HepG2 (cell line): Measurements from ENCODE around the gene TEX22. TPM values are rescaled to one million over a fixed set of nuclear protein-coding genes. Genes with fewer than 3 reads are reported as not detected.
A peak's percentile ranks its signal among the peaks of the same experiment; 100 is the strongest.

Experiments used
- CREB3 ChIP-seq: sonication (generic); formaldehyde crosslinking; IDR thresholded peaks from 2 replicates; pipeline ENCODE4 v1.5.0; 2020; ENCODE audit warnings: missing genetic modification reagents
- FLYWCH1 ChIP-seq: sonication (generic); formaldehyde crosslinking; IDR thresholded peaks from 2 replicates; pipeline ENCODE4 v1.8.1; 2023; ENCODE audit warnings: mild to moderate bottlenecking, missing genetic modification reagents
- HNRNPLL ChIP-seq: fragments of 200-400 bp; formaldehyde crosslinking; IDR thresholded peaks from 2 replicates; pipeline ENCODE4 v1.6.1; 2017; ENCODE audit warnings: mild to moderate bottlenecking, low read depth, low read length; ENCODE audit not compliant: poor library complexity, severe bottlenecking
- MBD4 ChIP-seq: IDR thresholded peaks from 2 replicates; pipeline ENCODE4 v1.6.1; 2012; ENCODE audit warnings: low read length, inconsistent platforms, borderline replicate concordance
- MED8 ChIP-seq: sonication (generic); formaldehyde crosslinking; IDR thresholded peaks from 2 replicates; pipeline ENCODE4 v1.8.1; 2023; ENCODE audit warnings: mild to moderate bottlenecking, missing genetic modification reagents; ENCODE audit not compliant: insufficient replicate concordance
- MXD1 ChIP-seq: sonication (generic); formaldehyde crosslinking; IDR thresholded peaks from 2 replicates; pipeline ENCODE4 v1.4.0; 2020; ENCODE audit warnings: mild to moderate bottlenecking, missing genetic modification reagents
- SP5 ChIP-seq: IDR thresholded peaks from 2 replicates; pipeline ENCODE4 v1.6.1; 2016; ENCODE audit warnings: low read depth, borderline replicate concordance
- TBX2 ChIP-seq: sonication (generic); formaldehyde crosslinking; IDR thresholded peaks from 2 replicates; pipeline ENCODE4 v1.5.0; 2020; ENCODE audit warnings: missing genetic modification reagents, mild to moderate bottlenecking, borderline replicate concordance
- THAP7 ChIP-seq: sonication (generic); formaldehyde crosslinking; IDR thresholded peaks from 2 replicates; pipeline ENCODE4 v1.8.1; 2023; ENCODE audit warnings: mild to moderate bottlenecking, missing genetic modification reagents
- ZFP82 ChIP-seq: sonication (generic); formaldehyde crosslinking; IDR thresholded peaks from 2 replicates; pipeline ENCODE4 v1.5.1; 2020; ENCODE audit warnings: mild to moderate bottlenecking, missing genetic modification reagents, borderline replicate concordance
- ZNF761 ChIP-seq: sonication (generic); formaldehyde crosslinking; conservative IDR thresholded peaks from 2 replicates; pipeline ENCODE4 v1.4.0; 2020; ENCODE audit warnings: mild to moderate bottlenecking, missing genetic modification reagents
- polyA plus RNA-seq, 8 experiments: library from polyadenylated mRNA; depleted of rRNA in 3 of 8; stranded (reverse) in 7 of 8; unstranded in 1 of 8; fragments of >200 nt; fragmentation: Illumina TruSeq in 4 of 8; extraction: Trizol in 4 of 8; gene quantifications; 2 replicates each; pipeline versions ENCODE4 v1.2.1 to v1.2.3, GENCODE V29; 2011 to 2016; ENCODE audit warnings: low read depth in 4 of 8, missing spikeins in 1 of 8, mixed read lengths in 1 of 8; ENCODE audit not compliant: insufficient read depth in 1 of 8
- total RNA-seq, 5 experiments: library from RNA; depleted of rRNA; stranded (reverse); fragments of >200 nt; fragmentation: Illumina TruSeq; extraction: Trizol; gene quantifications; 2 replicates each; pipeline ENCODE4 v1.2.3, GENCODE V29; 2016; ENCODE audit warnings: low read depth in 1 of 5

The TEX22 gene
- total and polyA plus RNA-seq, 2 of the 13 experiments (the other 11 are each of a cell fraction or from before 2014, with no cell fraction given): 0.07 to 0.27 TPM

GRCh38 chr14:105411017-105411941 lies 12.9 kb downstream of the TEX22 start (continued):
- no peak for TF ChIP-seq ZFP82 (CRISPR knock-in tag)
- TF ChIP-seq ZNF761 (CRISPR knock-in tag): no peak
- no peak for TF ChIP-seq THAP7 (CRISPR knock-in tag)
- TF ChIP-seq CREB3 (CRISPR knock-in tag): no peak
- 0 out of 2 replicates have a peak, but pooled peaks have one; percentile 7 for TF ChIP-seq TBX2 (CRISPR knock-in tag)
- TF ChIP-seq MED8: no peak
- TF ChIP-seq MBD4: no peak
- no peak for TF ChIP-seq FLYWCH1 (CRISPR knock-in tag)
- 0 out of 2 replicates have a peak, but pooled peaks have one; percentile 16 for TF ChIP-seq SP5
- no peak for TF ChIP-seq MXD1 (CRISPR knock-in tag)
- TF ChIP-seq HNRNPLL: peak; percentile 58
